GM12874 (cell line): Measurements from ENCODE around the gene PNMT.

Experiments used
- TF ChIP-seq, protein P1 (sequence below): IDR thresholded peaks from 2 replicates; pipeline ENCODE4 v1.5.1; 2011; ENCODE audit warnings: low read depth, mild to moderate bottlenecking, control low read depth, low read length, moderate library complexity; ENCODE audit not compliant: insufficient read depth

Gene PNMT

DNA sequence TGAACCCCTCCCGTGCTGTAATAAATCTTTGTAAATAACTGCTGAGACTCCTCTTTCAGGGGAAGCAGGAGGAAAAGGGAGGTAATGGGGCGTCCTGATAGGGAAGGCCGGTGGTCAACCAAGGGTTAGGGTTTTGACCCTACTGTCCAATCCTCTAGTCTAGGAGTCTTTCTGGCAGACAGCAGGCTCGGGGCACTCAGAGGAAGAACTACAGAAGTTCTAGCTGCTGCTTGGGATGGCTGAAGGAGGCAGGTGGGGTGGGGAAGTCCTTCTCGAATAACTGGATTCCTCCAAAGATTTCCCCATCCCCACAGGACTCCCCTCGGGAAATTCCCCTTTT is 31.7 kb upstream of the PNMT start:
- TF ChIP-seq, protein P1, sequence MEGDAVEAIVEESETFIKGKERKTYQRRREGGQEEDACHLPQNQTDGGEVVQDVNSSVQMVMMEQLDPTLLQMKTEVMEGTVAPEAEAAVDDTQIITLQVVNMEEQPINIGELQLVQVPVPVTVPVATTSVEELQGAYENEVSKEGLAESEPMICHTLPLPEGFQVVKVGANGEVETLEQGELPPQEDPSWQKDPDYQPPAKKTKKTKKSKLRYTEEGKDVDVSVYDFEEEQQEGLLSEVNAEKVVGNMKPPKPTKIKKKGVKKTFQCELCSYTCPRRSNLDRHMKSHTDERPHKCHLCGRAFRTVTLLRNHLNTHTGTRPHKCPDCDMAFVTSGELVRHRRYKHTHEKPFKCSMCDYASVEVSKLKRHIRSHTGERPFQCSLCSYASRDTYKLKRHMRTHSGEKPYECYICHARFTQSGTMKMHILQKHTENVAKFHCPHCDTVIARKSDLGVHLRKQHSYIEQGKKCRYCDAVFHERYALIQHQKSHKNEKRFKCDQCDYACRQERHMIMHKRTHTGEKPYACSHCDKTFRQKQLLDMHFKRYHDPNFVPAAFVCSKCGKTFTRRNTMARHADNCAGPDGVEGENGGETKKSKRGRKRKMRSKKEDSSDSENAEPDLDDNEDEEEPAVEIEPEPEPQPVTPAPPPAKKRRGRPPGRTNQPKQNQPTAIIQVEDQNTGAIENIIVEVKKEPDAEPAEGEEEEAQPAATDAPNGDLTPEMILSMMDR = no peak

DNA sequence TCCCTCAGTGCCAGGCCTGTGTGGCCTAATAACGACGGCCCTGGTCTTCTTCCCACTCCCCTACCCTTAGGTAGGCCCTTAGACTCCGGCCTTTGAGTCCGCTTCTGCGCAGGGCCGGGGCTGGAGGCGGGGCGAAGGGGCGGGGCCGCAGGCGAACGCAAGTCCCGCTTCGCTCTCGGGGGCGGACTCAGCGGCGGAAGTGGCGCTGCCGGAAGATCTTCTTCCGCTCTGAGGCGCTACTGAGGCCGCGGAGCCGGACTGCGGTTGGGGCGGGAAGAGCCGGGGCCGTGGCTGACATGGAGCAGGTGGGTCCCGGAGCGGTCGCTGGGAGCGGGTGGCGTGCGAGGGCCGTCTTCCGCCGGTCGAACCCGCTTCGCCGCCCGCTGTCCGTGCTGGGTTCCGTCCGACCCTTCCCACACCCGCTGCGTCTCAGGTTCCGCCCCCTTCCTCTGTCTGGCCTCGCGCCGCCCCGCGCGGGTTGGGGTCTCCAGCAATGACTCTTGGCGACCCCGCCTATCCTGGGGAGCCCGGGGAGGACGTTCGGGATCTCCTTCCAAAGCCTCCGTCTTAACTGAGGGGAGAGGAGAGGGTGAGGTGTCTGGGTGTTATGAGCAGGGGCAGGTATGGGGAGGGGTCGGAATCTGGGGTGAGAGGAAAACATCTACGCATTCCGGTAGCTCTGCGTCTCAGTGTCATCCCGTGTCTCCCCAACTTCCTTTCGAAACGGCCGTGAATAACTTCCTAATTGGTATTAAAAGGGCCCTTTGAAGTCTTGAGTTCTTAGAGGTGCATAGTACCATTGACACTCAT is 31.1 kb upstream of the PNMT start, which contains the start of gene STARD3:
Gene STARD3, plus strand, starts transcription at position 218 of the 810 bp plus-strand sequence. CDS start 16,388 bp downstream, outside the sequence.
- TF ChIP-seq, protein P1 = no peak

DNA sequence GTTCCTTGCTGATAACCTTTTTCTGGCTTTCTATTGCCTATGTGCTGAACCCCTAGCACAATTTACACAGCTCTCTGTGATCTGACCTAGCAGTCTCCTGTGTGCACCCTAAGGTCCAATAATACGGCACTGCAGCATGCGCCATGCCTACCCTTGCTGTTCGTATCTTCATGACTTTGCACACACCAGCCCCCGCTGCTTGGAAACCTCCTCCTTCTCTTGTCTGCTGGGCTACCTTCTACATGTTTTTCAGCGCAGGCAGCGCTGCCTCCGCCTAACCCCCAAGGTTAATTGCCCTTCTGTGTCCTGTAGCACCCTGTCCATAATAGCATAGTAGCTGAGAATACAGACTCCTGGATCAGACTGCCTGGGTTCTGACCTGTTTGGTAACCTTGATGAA is 29.9 kb upstream of the PNMT start:
- TF ChIP-seq, protein P1 = no peak

DNA sequence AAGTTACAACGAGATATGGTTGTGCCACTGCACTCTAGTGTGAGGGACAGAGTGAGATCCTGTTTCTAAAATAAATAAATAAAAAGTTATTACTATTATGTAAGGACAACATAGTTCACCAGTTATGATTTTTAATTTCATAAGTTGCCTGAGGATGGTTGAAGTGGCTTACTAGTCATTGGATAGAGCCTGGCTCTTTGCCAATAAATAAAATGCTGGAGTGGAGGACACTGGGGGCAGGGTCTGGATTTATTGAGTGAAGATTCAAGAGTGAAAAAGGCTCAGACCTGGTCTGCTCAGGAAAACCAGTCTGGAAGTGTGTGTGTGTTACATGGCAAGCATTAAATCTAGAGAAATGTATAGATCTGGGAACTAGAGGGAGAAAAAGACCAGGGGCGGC is 29.2 kb upstream of the PNMT start:
- TF ChIP-seq, protein P1 = no peak

DNA sequence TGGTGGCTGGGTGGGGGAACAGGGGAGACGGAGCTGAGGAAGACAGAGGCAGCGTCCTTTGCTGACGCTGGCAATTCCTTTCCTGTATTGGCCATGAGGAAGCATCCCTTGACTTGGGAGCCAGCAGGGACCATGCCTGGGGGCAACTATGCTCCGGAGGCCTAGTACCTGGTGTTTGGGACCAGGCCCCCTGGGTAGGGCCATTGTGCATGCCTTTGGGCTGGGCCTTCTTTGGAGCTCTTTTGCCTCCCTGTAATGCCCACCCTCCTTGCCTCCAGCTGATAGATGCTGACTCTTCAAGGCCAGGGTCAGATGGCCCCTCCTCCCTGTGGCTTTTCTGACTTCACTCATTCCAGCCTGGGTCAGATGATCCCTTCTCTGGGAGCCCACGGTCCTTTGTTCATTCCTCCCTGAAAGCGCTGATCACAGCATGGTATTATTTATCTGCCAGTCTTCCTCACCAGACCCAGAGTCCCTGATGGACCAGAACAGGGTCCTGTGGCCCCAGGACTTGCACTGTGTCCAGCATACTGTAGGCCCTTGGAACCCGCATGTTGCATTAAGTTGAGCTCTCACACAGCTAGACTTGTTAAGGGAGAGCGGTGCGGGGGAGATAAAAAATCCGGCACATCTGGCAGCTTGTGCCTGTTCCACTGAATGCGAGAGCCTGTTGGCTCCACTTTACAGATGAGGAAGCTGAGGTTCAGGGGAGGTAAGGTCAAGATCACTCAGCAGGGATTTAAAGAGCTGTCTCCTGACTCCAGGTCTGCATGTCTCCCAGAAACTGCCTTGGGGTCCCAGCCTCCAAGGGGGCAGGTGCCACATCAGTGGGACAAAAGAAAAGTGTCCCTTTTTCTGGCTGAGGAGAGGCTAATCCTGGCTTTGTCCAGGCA is 28.4 kb upstream of the PNMT start:
- TF ChIP-seq, protein P1 = no peak

DNA sequence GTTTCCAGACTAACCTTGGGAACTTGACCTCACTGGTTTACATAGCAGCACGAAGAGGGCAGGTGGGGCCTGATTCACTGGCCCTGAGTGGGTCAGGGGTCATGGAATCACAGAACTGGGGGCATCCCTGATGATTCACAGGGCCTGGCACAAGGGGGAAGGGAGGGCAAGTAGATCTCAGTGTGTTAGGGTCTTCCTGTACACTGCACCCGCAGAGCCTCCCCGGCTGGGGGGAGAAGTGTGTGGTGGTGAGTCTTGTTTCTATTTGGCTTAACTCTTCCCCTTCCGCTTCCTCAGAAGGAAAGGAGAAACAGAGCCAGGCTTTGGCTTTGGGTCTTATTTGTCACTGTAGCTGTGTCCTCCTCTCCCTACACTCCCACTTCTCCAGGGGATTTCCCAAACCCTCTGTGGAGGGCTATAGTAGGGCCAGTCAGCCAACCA is 27.6 kb upstream of the PNMT start:
- TF ChIP-seq, protein P1 = no peak

DNA sequence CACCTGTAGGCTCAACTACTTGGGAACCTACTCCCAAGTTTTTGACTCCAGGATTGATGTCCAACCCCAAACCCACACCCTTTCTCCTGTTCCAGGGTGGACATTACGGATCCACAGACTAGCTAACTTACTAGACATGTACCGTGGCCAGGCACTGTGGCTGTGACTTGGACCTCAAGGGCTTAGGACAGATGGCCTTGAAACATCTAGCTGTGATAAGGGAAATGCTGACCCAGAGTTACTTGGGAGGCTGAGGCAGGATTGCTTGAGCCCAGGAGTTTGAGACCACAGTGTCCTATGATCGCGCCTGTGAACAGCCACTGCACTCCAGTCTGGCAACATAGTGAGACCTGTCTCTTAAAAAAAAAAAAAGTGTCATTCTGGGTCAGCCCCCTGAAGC is 27.2 kb upstream of the PNMT start:
- TF ChIP-seq, protein P1 = no peak
